Thyroid gland (tissue), 4 donors: ENCODE results near the gene SHOC2.

Experiments used
- CTCF ChIP-seq, 6 experiments: fragments of 200-600 bp in 3 of 6; fragments of 450-650 bp in 3 of 6; sonication (generic) in 3 of 6; IDR thresholded peaks; one replicate each; pipeline ENCODE4 v1.5.1; 2016 to 2019; ENCODE audit warnings: antibody characterized with exemption in 6 of 6, mild to moderate bottlenecking in 2 of 6, inconsistent platforms in 1 of 6, moderate library complexity in 1 of 6
- POLR2A ChIP-seq, 2 donors: fragments of 450-650 bp; IDR thresholded peaks; one replicate each; pipeline ENCODE4 v1.6.1; 2017; ENCODE audit warnings: antibody characterized with exemption in 2 of 2, mild to moderate bottlenecking in 2 of 2, moderate library complexity in 1 of 2

- TF ChIP-seq CTCF (IDR thresholded peaks at IDR 0.05) (no peak), POLR2A (IDR thresholded peaks at IDR 0.05) (no peak)
Observed at GRCh38 chr10:110936757-110937156, 17.4 kb downstream of the SHOC2 start.
